Occipital lobe (tissue), 2 donors: ENCODE data around the gene KIAA0753. TPM values are rescaled to one million over a fixed set of nuclear protein-coding genes. Genes with fewer than 3 reads are reported as not detected.

Experiments used
- DNase-seq: peaks from one replicate; lab custom pipeline; 2025; lab: John Stamatoyannopoulos, UW
- total RNA-seq: library from RNA; depleted of rRNA; stranded (reverse); fragments of >200 nt; gene quantifications from one replicate; pipeline ENCODE4 v1.2.3, GENCODE V29; 2014

Gene KIAA0753
- total RNA-seq, 1 donor from 2014 or later, result 28.4 TPM

GRCh38 chr17:6548578-6549330 lies 91.8 kb downstream of the KIAA0753 start:
- DNase-seq, result peak; percentile 47

DNA sequence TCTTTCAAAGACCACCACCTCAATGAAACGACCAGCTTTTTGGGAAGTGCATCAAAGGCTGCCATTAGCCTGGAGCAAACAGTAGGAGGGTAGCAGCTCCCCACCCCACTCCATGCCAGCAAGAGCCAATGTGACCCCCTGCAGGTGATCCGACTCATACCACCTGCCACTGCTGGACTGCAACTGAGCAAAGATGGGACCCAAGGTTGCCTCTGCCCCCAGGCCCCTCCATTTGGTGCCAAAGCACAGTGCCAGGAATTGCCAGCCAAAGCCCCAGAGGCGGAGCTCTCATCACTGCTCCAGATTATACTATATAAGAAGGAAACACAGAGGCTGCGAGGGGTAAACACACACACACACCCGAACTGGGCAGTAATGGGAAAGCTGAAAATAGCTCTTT lies 92.5 kb downstream of the KIAA0753 start:
- DNase-seq, result no peak

GRCh38 chr17:6547336-6547735 lies 93.2 kb downstream of the KIAA0753 start:
- no peak for DNase-seq

- DNase-seq, result no peak
These were observed 94.3 kb downstream of the KIAA0753 start for GRCh38 chr17:6546069-6546718.

DNA sequence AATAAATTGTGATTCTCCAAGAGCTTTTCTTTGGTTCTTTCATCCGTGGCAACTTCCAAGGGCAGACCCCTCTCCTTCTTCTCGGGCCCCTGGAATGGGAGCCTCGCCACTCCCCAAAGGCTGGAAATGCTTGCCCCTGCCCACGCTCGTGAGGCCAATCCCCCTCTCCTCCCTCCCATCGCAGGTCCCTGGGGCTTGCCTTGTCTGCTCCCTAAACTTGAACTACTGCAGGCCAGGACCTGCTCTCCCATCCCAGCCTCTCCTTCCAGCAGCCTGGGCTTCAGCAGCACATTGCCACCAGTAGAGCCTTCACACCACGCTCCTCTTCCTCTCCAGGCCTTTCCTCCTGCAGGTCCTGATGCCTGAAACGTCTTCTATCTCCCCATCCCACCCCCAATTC lies 95.2 kb downstream of the KIAA0753 start:
- no peak for DNase-seq

DNA sequence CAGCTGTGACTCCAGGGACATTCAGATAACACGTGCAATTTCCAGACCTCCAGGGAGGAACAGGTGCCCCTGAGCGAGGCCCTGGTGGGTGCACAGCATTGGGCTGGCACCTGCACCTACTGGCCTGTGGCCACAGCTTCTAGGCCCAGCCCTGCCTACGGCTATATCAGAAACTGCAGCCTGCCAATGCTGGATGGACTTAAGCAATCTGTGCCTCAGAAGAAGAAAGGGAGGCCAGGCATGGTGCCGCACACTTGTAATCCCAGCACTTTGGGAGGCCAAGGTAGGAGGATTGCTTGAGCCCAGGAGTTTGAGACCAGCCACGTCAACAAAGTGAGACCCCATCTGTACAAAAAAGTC lies 96.5 kb downstream of the KIAA0753 start:
- DNase-seq, result no peak

DNA sequence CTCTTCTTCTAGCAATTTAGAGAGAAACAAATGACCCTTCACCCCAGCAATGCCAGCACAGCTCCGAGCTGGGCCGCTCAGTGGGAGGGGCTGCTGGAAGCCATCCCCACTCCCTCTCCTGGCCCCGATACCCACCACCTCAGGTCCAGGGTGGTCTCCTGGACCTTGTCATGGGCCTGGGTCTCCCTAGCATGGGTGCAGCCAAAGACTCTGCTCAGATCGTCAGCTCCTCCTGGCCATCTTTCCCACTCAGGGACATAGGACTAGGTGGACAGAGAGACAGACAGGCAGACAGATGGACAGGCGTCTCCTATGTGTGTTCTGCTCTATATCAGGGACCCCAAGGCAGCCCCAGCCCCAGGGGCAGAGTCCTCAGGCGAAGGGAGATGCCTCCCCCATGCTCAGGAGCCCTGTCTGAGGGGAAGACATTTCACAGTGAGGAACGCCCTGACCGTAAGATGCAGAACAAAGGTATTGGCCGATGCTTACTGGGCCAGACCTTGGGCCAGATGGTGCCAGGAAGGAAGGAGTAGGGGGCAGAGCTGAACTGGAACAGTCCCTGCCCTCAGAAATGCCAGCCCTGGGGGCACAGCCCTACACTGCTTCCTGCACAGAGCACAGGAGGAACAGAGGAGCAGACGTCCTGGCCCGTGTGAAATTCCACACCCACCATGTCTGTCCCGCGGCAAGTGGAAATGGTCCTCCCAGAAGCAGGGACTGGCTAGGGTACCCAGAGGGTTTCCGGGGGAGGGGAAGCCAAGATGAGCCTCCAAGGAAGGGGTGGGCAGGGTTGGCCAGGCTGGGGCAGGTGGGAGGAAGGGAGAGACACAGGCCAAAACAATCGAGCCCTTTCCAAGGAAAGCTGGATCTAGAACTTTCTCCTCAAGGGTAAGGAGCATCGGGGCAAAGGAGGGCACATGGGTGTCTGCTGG lies 97.2 kb downstream of the KIAA0753 start:
- no peak for DNase-seq

GRCh38 chr17:6542577-6542976 lies 97.9 kb downstream of the KIAA0753 start:
- DNase-seq, result no peak

DNA sequence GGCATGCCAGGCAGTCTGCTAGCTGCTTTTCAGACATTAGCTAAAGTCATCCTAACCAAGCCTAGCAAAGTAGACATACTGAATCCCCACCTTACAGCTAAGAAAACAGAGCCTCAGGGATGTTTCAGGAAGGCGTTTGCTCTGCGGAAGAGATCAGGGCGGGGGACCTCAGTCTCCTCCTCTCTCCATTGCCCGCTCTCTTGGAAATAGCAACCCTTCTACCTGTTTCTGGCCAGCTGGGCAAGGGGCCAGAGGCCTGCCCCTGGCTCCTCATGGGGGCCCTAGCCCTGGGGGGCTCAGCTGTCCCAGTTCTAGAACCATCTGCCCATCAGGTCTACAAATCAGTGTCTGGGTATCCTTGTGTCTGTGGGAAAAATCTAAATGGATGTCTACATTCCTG lies 98.6 kb downstream of the KIAA0753 start:
- no peak for DNase-seq

GRCh38 chr17:6539871-6540270 lies 100.6 kb downstream of the KIAA0753 start:
- no peak for DNase-seq

DNA sequence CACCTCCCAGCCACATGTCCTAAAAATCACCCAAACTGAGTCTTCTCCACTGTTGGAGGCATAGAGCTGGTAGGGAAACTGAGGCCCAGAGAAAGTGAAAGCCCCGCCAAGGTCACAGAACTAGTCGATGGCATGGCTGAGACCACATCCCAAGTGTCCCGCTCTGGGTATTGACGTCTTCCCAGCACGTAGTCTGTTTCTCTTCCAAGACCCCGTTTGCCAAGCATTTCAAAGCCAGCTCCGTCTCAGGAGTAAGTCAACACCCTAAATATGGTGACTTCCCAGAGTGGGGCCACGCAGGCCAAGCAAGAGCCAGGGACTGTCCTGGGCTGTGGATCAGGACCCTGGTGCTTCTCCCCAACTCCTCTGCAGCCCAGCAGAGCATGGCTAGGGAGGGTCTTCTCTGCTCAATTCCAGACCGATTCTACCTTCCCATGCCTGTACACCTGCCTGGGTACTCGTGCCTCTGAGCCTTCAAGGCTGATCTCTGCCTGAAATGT lies 103.9 kb downstream of the KIAA0753 start:
- DNase-seq, result no peak

GRCh38 chr17:6536053-6536452 lies 104.5 kb downstream of the KIAA0753 start:
- DNase-seq, result no peak

GRCh38 chr17:6534846-6535514 lies 105.5 kb downstream of the KIAA0753 start:
- no peak for DNase-seq

GRCh38 chr17:6532441-6532885 lies 108.0 kb downstream of the KIAA0753 start:
- DNase-seq, result no peak

- no peak for DNase-seq
These were observed 108.9 kb downstream of the KIAA0753 start for GRCh38 chr17:6531575-6531974.

DNA sequence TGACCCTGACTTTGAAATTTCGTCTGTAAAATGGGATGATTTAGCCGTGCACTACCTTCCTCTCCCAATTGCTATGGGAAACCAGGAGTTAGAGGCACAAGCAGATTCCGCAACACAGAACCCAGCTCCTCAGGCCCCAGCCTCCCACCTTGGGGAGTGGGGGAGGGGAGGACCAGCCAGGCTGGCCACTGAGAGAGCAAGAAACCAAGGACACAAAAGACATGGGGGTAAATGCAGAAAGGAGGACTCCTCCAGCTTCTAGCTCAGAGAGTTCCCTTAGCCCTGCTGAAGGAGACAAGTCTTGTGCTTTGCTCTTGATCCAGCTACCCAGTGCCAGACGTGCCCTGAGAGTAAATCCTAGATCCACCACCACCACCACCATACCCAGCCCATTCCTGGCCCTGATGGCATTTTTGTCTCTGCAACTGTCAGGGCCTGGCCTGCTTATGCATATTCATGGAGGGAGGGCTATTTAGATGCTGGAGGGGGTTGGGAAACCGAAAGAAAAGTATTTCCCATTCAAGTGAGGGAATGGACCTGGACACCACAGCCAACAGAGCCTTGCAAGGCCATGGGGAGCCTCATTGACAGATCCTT lies 110.1 kb downstream of the KIAA0753 start:
- DNase-seq, result no peak

GRCh38 chr17:6528557-6528956 lies 112.0 kb downstream of the KIAA0753 start:
- peak; percentile 70 for DNase-seq
